ENCODE data around the gene HCCS. TPM values are rescaled to one million over a fixed set of nuclear protein-coding genes. Genes with fewer than 3 reads are reported as not detected.

Gene HCCS
- total RNA-seq, 8 experiments from 2014 or later = 12.0 to 53.4 (median 18.7) TPM

DNA sequence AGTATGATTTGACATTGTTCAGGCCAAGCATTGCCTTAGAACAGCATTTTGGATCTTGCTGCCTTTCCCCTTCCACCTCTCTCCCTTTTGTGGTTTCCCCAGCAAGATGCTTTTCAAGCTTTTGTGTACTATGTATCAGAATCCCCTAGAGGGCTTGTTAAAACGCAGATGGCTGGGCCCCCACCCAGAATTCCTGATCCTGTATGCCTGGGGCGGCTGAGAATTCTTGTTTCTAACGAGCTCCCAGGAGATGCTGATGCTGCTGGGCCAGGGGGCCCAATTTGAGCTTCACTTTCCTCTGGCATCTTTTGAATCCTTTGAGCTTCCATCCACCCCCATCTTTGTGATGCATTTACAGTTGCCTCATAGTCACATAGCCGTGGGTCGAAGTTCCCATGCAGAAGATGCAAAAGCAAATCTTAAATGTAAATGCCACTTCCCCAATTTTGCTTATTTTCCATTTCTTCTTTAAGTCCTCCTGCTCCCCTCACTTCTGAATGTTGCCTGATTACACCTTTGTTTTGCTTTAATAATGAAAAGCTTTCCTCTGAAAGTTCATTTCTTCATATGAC lies 18.5 kb downstream of the HCCS start:
- Histone ChIP-seq H3K4me1 (replicated peaks in 1 of 2) (no peaks in the 10 kb centered on the region), H3K27ac (no peak overlapping the region), H3K4me3 (no peak overlapping the region)
- in situ Hi-C loops (cut with MboI; ENCODE audit: low pct_unique_long_range_greater_than_20kb in 2 of 9, low sequenced_read_pairs in 9 of 9, unreplicated experiment in 9 of 9) = loop anchor here in 6 of 9 experiments (25.0 kb wide), 3 partner anchors 408 to 942 kb away; partner anchors contain the start of gene MSL3 (in 3 of the 6)
- ATAC-seq (replicated peaks in 6 of 8) = peak in 3 of 8 experiments; percentile 30 to 93 (median 53)
- WGBS, 10 experiments = 0 to 100% (median 26%) methylated on average over 1 to 4 of the region's 5 CpGs; no CpG with 5 or more reads in 5 of the 10 experiments

DNA sequence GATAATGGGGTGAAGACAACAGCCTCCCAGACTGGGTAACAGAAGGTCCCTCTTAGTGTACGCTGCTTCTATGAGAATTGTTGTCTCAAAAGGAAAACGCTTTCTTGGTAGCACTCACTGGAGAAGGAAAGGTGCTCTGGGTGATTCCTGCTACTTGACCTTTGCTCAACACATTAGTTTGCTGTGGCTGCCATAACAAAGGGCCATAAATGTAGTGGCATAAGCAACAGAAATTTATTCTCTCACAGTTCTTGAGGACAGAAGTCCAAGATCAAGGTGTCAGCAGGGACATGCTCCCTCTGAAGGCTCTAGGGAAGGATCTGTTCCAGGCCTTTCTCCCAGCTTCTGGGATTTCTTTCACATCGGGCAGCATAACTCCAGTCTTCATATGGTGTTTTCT lies 19.0 kb downstream of the HCCS start:
- in situ Hi-C loops (cut with MboI; ENCODE audit: low pct_unique_long_range_greater_than_20kb in 2 of 9, low sequenced_read_pairs in 9 of 9, unreplicated experiment in 9 of 9) = loop anchor here in 6 of 9 experiments (25.0 kb wide), 3 partner anchors 407 to 943 kb away; partner anchors contain the start of gene MSL3 (in 3 of the 6)

DNA sequence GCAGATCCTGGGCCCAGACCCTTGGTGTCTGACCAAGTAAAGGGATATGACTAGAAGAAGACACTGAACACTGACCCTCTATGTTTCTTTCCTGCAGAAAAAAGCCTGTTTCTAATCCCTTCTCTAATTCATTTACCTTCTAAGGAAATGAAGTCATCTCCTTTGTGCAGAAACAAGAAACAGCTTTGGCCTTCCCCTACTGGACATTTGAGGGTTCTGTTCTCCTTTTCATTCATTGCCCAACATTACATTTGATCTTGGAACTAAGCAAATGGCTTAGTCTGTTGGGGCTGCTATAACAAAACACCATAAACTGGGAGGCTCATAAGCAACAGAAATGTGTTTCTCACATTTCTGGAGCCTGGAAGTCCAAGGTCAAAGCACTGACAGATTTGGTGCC lies 20.0 kb downstream of the HCCS start:
- no peak for ATAC-seq (replicated peaks in 6 of 8)

More for the DNA sequence above, 19.0 kb downstream of the HCCS start:
- ATAC-seq (replicated peaks in 6 of 8) = no peak
- 61 to 100% methylated on average over 2 to 3 of the region's 3 CpGs; no CpG with 5 or more reads in 8 of the 10 experiments for WGBS, 10 experiments
- no peak overlapping the region for H3K27ac ChIP-seq
- H3K4me3 ChIP-seq = no peak overlapping the region
- no peaks in the 10 kb centered on the region for H3K4me1 ChIP-seq (replicated peaks in 1 of 2)

DNA sequence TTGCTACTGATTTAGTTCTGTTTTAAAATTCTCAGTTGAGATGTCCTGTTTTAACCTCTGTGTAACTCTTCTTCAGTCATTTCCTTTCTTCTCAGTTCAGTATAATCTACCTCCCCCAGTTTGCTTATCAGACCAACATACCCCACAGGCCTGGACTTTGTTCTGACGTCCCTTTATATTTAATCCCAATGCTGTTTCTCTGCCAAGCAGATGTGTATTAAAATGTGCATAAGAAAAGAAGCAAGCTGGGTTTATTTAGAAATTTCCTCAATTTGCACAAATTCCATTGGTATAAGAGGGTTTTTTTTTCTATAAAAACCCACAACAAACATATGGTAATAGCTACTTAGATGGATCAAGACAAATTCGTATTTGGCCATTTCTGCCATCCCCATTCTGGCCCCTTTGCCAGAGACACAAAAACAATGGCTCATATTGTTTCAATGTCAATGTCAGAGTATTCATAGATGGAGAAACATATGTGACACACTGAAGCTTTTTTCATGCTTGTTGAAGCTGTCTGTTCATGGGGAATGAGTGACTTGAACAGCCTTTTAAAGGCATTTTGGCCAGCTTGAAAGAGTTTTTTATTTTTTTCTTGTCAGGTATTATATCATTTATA lies 24.5 kb downstream of the HCCS start:
- in situ Hi-C loops (cut with MboI; ENCODE audit: low pct_unique_long_range_greater_than_20kb in 2 of 9, low sequenced_read_pairs in 9 of 9, unreplicated experiment in 9 of 9) = loop anchor here in 6 of 9 experiments (25.0 kb wide), 3 partner anchors 402 to 948 kb away; partner anchors contain the start of gene MSL3 (in 3 of the 6)
- Histone ChIP-seq H3K27ac (no peak overlapping the region), H3K4me1 (replicated peaks in 1 of 2) (peaks cover 0 to 3% of the 10 kb centered on the region in 2 donors), H3K4me3 (no peak overlapping the region)
- peak in 3 of 8 experiments; percentile 77 to 87 (median 86) for ATAC-seq (replicated peaks in 6 of 8)
- WGBS, 10 experiments = 0 to 80% (median 40%) methylated on average over 1 to 2 of the region's 2 CpGs; no CpG with 5 or more reads in 5 of the 10 experiments

More for the DNA sequence above, 20.0 kb downstream of the HCCS start:
- in situ Hi-C loops (cut with MboI; ENCODE audit: low pct_unique_long_range_greater_than_20kb in 2 of 9, low sequenced_read_pairs in 9 of 9, unreplicated experiment in 9 of 9) = loop anchor here in 6 of 9 experiments (25.0 kb wide), 3 partner anchors 406 to 944 kb away; partner anchors contain the start of gene MSL3 (in 3 of the 6)
- H3K4me1 ChIP-seq (replicated peaks in 1 of 2) = no peaks in the 10 kb centered on the region
- H3K27ac ChIP-seq = no peak overlapping the region
- no peak overlapping the region for H3K4me3 ChIP-seq

DNA sequence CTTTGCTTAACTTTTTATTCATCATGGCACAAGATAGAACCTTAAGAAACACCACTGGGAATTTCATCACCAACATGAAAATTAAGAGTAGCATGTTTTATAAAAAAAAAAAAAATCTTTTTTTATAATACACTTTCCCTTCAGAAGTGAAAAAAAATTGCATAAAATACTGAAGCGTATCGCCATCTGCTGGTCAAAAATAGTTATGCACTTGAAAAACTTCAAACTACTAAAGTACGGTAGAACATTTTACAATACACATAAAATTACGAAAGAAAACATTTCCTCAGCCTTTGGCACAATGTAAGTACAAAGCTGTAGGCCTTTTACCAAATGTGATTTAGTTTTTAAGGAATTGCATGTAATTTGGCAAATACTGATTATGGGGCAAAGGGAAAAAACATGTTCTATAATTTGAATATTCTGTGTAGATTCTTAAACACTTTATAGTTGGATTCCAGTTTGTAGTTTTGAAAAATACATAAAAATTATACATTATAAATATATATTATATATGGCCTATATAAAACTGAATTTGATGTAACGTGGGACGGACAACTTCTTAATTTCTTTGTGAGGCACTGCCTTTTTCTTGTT lies 26.5 kb downstream of the HCCS start:
- H3K4me1 ChIP-seq (replicated peaks in 1 of 2) = peaks cover 0 to 3% of the 10 kb centered on the region in 2 donors
- no peak for ATAC-seq (replicated peaks in 6 of 8)
- 0 to 36% (median 11%) methylated on average over 1 to 6 of the region's 6 CpGs; no CpG with 5 or more reads in 2 of the 10 experiments for WGBS, 10 experiments
- no peak overlapping the region for H3K27ac ChIP-seq
- no peak overlapping the region for H3K4me3 ChIP-seq
- in situ Hi-C loops (cut with MboI; ENCODE audit: low pct_unique_long_range_greater_than_20kb in 2 of 9, low sequenced_read_pairs in 9 of 9, unreplicated experiment in 9 of 9) = loop anchor here in 6 of 9 experiments (25.0 kb wide), 3 partner anchors 400 to 950 kb away; partner anchors contain the start of gene MSL3 (in 3 of the 6)

DNA sequence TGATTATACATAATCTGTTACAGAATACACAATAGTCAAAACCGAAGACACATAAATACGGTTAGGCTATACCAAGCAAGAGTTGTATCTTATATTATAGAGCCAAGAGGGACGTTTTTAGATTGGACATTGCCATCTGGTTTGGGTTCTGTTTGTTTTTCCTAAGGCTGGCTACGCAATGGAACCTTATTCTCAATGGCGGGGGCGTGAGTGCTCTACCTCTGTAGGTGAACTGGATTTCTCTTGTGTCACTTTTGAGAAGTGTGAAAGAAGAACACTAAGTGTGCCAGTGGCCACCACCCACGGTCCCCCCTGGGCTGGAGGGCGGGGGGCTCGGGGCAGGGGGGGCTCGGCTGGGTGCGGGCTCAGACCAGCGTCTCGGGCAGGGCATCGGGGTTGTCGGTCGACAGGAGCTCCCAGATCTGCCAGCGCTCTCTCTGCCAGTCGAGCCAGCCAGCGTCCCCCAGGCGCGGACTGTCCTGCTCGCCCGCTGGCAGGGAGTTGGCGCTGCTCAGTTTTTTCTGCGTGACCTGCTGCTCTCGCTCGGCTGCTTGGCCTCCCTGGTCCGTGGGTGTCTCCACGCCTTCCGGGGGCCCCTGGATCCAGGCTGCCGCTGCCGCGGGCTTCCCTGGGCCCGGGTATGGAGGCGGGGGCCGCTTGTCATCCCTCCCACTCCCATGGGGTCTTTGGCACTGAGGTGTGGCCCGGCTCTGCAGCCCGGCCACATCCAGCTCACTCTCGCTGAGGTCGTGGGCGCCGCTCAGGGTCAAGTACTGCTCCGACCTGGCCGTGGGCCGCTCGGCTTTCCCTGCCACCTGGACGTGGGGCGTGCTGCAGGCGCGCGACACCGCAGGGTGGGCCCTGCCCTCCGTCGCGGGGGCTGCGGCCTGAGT lies 27.6 kb downstream of the HCCS start:
- ATAC-seq (replicated peaks in 6 of 8) = no peak
- no peak overlapping the region for H3K4me3 ChIP-seq
- 20 to 100% (median 80%) methylated on average over 1 to 10 of the region's 56 CpGs; no CpG with 5 or more reads in 3 of the 10 experiments for WGBS, 10 experiments
- in situ Hi-C loops (cut with MboI; ENCODE audit: low pct_unique_long_range_greater_than_20kb in 2 of 9, low sequenced_read_pairs in 9 of 9, unreplicated experiment in 9 of 9) = loop anchor here in 6 of 9 experiments (25.0 kb wide), 3 partner anchors 399 to 951 kb away; partner anchors contain the start of gene MSL3 (in 3 of the 6)
- no peak overlapping the region for H3K27ac ChIP-seq
- peaks cover 0 to 3% of the 10 kb centered on the region in 2 donors for H3K4me1 ChIP-seq (replicated peaks in 1 of 2)

DNA sequence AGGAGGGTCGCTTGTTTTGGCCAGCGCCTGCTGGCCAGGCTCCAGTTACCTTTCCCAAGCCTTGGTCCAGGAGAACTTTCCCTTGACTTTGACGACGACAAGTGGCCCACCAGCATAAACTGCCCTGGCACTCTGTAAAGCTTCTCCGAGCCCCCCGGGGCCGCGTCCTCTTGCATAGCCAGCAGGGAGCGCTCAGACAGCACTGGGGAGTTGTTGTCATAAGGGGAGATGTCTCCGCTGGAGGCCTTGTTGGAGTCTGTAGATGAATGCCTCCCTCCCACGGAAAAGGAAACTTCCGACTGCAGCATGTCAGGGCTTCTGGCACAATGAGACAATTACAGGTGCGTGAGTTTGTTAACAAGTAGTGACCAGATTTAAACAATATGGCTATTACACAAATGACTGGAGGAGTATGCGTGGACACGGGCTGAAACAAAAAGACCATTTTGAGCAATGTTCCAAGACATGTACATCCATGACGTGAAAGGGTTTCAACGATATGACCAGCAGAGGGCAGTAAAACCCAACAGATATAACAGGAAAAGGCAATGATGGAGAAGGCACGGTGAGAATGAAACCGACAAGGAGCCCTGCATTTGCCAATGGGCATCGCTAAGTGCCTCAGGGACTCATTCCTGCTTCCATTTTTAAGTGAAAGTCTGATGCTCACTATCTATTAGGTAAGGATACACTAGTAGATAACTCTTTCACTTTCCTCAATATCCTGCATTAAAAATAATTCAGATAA lies 33.0 kb downstream of the HCCS start:
- in situ Hi-C loops (cut with MboI; ENCODE audit: low pct_unique_long_range_greater_than_20kb in 2 of 9, low sequenced_read_pairs in 9 of 9, unreplicated experiment in 9 of 9) = loop anchor here in 6 of 9 experiments (25.0 kb wide), 3 partner anchors 393 to 957 kb away; partner anchors contain the start of gene MSL3 (in 3 of the 6)
- 0 to 83% (median 21%) methylated on average over 1 to 10 of the region's 20 CpGs; no CpG with 5 or more reads in 4 of the 10 experiments for WGBS, 10 experiments
- H3K4me1 ChIP-seq (replicated peaks in 1 of 2) = no peaks in the 10 kb centered on the region
- no peak overlapping the region for H3K4me3 ChIP-seq
- peak in 7 of 8 experiments; percentile 56 to 95 (median 76) for ATAC-seq (replicated peaks in 6 of 8)
- no peak overlapping the region for H3K27ac ChIP-seq

DNA sequence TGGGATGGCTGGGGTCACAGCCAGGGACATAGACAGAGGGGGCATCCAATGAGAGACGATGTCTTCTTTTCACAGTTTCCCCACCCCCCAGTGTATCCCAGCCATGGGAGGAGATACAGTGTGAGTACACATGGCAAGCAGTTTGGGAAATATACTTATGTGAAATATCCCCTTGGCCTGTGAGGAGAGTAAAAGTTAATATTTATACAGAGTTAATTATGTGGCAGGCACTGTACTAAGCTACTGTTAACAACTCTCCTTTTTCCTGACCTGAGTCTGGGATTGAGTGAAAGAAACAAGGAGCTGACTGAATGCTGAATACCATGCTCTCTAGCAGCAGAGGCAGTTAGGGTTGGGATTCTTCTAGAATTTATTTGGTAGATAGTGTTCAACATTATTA lies 35.3 kb downstream of the HCCS start:
- in situ Hi-C loops (cut with MboI; ENCODE audit: low pct_unique_long_range_greater_than_20kb in 2 of 9, low sequenced_read_pairs in 9 of 9, unreplicated experiment in 9 of 9) = loop anchor here in 6 of 9 experiments (25.0 kb wide), 3 partner anchors 391 to 959 kb away; partner anchors contain the start of gene MSL3 (in 3 of the 6)
- 100% methylated on average over 1 of the region's 1 CpG; no CpG with 5 or more reads in 9 of the 10 experiments for WGBS, 10 experiments
- H3K4me1 ChIP-seq (replicated peaks in 1 of 2) = no peaks in the 10 kb centered on the region
- H3K4me3 ChIP-seq = no peak overlapping the region
- no peak overlapping the region for H3K27ac ChIP-seq
- no peak for ATAC-seq (replicated peaks in 6 of 8)

DNA sequence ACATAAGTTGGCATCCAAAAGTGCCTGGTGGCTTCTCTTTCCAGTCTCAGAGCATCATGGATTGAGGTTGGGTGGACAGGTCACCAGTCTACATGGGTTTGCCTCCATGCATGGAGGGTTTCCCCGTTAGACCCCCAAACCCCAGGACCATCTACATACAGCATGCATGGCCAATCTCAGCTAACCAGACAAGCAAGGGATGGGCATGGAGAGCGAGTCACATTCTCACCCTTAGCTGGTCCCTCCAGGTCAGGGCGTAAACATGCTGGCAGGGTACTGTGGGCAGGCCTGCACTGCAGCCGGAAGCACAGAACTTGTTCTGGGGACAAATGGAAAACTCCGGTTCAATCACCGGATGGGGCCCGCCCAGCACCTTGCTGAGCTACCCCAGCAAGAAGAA lies 37.3 kb downstream of the HCCS start:
- no peak for ATAC-seq (replicated peaks in 6 of 8)
- Histone ChIP-seq H3K27ac (no peak overlapping the region), H3K4me3 (no peak overlapping the region), H3K4me1 (replicated peaks in 1 of 2) (no peaks in the 10 kb centered on the region)
- in situ Hi-C loops (cut with MboI; ENCODE audit: low pct_unique_long_range_greater_than_20kb in 2 of 9, low sequenced_read_pairs in 9 of 9, unreplicated experiment in 9 of 9) = loop anchor here in 6 of 9 experiments (25.0 kb wide), 3 partner anchors 389 to 961 kb away; partner anchors contain the start of gene MSL3 (in 3 of the 6)
- 78 to 90% (median 80%) methylated on average over 2 to 6 of the region's 7 CpGs; no CpG with 5 or more reads in 7 of the 10 experiments for WGBS, 10 experiments

DNA sequence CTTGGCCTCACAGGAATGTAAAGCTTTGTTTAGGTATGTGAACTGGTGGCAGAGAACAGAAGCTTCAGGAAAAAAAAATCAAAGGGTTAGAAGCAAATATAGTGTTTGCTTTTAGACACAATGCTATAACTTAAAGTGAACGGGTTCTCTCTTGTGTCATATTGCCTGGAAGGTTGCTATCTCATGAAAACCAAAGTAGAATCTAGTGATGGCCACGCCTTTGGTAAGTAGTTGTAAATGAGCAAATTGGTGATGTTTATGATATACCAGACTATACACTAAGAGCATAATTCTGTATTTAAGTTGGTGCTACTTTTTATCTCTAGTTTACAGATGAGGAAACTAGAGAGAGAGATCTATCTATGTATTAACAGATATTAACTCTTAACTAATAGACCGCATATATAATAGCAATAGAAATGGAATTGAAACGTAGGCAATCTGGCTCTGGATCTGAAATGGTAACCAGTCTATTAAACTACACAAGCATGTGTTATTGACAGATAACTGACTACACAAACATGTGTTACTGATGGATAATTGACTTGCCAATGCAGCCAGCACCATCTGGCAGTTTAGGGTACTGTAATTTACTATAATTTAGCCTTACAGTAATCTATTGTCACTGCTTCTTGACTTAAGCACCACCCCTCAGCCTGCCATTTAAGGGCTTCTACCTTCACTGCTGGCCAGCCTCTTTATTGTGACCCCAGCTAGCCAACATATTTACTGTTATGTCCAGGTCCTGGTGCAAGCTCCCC lies 40.8 kb downstream of the HCCS start:
- Histone ChIP-seq H3K4me1 (replicated peaks in 1 of 2) (no peaks in the 10 kb centered on the region), H3K27ac (no peak overlapping the region), H3K4me3 (no peak overlapping the region)
- in situ Hi-C loops (cut with MboI; ENCODE audit: low pct_unique_long_range_greater_than_20kb in 2 of 9, low sequenced_read_pairs in 9 of 9, unreplicated experiment in 9 of 9) = loop anchor here in 2 of 9 experiments (25.0 kb wide), 1 partner anchor 385 kb away; no protein-coding TSS in a partner anchor
- 36 to 100% (median 50%) methylated on average over 1 to 4 of the region's 4 CpGs; no CpG with 5 or more reads in 5 of the 10 experiments for WGBS, 10 experiments
- ATAC-seq (replicated peaks in 6 of 8) = no peak

DNA sequence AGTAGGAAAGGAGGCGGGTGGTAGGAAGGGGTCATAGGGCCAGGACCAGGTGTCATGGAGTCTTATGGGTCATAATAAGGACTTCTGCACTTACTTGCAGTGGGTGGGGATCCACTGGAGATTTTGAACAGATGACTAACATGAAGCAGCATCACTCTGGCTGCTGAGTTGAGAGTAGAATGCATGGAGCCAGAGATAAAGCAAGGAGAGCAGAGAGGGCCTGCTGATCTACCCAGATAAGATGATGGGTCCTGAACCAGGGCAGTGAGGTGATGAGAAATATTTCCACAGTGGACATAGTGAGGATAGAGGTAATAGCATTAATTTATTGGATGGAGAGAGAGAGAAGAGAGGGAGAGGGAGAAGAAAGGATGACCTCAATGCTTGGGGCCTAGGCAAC lies 48.0 kb downstream of the HCCS start:
- in situ Hi-C loops (cut with MboI; ENCODE audit: low pct_unique_long_range_greater_than_20kb in 2 of 9, low sequenced_read_pairs in 9 of 9, unreplicated experiment in 9 of 9) = loop anchor here in 2 of 9 experiments (25.0 kb wide), 1 partner anchor 378 kb away; no protein-coding TSS in a partner anchor
- 44 to 100% (median 57%) methylated on average over 1 of the region's 1 CpG; no CpG with 5 or more reads in 7 of the 10 experiments for WGBS, 10 experiments
- ATAC-seq (replicated peaks in 6 of 8) = no peak
- H3K27ac ChIP-seq = no peak overlapping the region
- H3K4me1 ChIP-seq (replicated peaks in 1 of 2) = no peaks in the 10 kb centered on the region
- no peak overlapping the region for H3K4me3 ChIP-seq

All from motor neuron (in vitro differentiated cells).